OCI-LY7 (cell line): Measurements from ENCODE around the gene SLC26A8.

Experiments used
- CTCF ChIP-seq: fragments of 200-600 bp; sonication (generic); conservative IDR thresholded peaks from 2 replicates; pipeline ENCODE4 v1.5.1; 2014; ENCODE audit warnings: mild to moderate bottlenecking, antibody characterized with exemption, low read length, moderate library complexity, mixed read lengths
- EZH2phosphoT487 ChIP-seq: fragments of 200-600 bp; sonication (generic); IDR thresholded peaks from 2 replicates; pipeline ENCODE4 v1.6.1; 2018; ENCODE audit warnings: low read depth, borderline replicate concordance, mild to moderate bottlenecking, mixed run types, antibody characterized with exemption, low read length, moderate library complexity, mixed read lengths

- TF ChIP-seq CTCF = no peak
- no peak for TF ChIP-seq EZH2phosphoT487
These were observed 108.4 kb downstream of the SLC26A8 start for GRCh38 chr6:35916056-35916455.
